ENCODE measurements around the gene BAIAP2.

DNA sequence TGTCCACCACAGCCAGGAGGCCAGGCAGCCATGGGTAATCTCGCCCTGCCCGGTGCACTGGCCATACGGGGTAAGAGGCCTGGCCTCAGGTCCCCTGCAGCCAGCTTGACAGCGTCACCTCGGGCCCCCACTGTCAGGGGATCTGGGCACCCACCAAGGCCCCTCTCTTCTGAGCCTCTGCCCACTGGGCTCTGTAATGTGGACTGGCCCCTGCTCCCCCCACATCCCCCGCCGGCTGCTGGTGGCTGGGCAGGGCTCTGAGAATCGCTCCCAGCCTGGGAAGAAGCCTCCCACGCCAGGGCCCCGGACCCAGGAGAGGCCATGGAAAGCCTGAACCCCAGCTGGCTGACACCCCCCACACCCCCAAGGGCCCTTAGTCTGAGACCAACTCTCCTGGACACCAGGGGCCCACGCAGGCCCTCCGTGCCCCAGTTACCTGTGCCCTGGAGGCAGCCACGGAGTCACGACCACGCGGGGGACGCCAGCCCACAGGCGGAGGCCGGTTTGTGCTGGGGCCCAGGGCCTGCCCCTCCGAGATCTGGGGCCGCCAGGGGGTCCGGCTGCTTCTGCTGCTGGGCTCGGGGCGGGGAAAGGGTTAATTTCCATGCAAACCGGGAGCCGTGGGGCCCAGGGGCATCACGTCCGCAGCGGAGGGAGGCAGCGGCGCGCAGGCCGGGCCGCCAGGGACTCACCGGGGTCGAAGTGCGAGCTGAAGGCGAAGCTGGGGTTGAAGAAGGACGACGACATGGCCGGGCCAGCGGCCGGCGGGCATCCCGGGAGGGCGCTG lies 130.5 kb downstream of the BAIAP2 start, which contains the start of gene PVALEF:
- no peak for TF ChIP-seq POLR2A (IDR thresholded peaks at IDR 0.05)
- TF ChIP-seq, protein P1, sequence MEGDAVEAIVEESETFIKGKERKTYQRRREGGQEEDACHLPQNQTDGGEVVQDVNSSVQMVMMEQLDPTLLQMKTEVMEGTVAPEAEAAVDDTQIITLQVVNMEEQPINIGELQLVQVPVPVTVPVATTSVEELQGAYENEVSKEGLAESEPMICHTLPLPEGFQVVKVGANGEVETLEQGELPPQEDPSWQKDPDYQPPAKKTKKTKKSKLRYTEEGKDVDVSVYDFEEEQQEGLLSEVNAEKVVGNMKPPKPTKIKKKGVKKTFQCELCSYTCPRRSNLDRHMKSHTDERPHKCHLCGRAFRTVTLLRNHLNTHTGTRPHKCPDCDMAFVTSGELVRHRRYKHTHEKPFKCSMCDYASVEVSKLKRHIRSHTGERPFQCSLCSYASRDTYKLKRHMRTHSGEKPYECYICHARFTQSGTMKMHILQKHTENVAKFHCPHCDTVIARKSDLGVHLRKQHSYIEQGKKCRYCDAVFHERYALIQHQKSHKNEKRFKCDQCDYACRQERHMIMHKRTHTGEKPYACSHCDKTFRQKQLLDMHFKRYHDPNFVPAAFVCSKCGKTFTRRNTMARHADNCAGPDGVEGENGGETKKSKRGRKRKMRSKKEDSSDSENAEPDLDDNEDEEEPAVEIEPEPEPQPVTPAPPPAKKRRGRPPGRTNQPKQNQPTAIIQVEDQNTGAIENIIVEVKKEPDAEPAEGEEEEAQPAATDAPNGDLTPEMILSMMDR (IDR thresholded peaks at IDR 0.05 in 8 of 11, conservative IDR thresholded peaks at IDR 0.05 in 3 of 11), result no peak
- TF ChIP-seq POLR2AphosphoS5 (IDR thresholded peaks at IDR 0.05), result no peak
